ENCODE measurements around the gene GRAMD1B. TPM values are rescaled to one million over a fixed set of nuclear protein-coding genes. Genes with fewer than 3 reads are reported as not detected.

The GRAMD1B gene
- total RNA-seq, 4 donors from 2014 or later = 5.1 to 10.5 (median 8.4) TPM

- TF ChIP-seq, protein P1, sequence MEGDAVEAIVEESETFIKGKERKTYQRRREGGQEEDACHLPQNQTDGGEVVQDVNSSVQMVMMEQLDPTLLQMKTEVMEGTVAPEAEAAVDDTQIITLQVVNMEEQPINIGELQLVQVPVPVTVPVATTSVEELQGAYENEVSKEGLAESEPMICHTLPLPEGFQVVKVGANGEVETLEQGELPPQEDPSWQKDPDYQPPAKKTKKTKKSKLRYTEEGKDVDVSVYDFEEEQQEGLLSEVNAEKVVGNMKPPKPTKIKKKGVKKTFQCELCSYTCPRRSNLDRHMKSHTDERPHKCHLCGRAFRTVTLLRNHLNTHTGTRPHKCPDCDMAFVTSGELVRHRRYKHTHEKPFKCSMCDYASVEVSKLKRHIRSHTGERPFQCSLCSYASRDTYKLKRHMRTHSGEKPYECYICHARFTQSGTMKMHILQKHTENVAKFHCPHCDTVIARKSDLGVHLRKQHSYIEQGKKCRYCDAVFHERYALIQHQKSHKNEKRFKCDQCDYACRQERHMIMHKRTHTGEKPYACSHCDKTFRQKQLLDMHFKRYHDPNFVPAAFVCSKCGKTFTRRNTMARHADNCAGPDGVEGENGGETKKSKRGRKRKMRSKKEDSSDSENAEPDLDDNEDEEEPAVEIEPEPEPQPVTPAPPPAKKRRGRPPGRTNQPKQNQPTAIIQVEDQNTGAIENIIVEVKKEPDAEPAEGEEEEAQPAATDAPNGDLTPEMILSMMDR (IDR thresholded peaks at IDR 0.05; ENCODE audit: low read depth) = no peak
Observed at GRCh38 chr11:123449436-123449835, 19.4 kb downstream of the GRAMD1B start.

DNA sequence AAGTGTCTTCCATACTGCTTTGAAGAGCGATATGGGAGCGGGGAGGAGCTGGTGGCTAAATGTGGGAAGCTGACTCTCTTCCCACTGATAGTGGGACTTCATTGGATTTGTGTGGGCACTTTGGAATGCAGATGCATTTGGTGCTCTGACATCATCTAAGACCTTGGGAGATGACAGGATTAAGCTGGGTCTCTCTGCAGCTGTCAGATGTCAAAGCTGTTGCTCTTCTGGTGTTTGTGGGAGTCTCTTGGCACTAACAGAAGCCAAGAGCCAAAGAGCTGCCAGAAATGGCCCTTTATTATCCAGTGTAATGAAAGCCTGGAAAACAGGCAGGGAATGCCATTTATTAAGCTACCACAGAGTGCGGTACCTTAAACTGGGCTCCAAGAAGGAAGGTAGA, 20.6 kb downstream of the GRAMD1B start:
- TF ChIP-seq, protein P1 (IDR thresholded peaks at IDR 0.05; ENCODE audit: low read depth) = no peak

DNA sequence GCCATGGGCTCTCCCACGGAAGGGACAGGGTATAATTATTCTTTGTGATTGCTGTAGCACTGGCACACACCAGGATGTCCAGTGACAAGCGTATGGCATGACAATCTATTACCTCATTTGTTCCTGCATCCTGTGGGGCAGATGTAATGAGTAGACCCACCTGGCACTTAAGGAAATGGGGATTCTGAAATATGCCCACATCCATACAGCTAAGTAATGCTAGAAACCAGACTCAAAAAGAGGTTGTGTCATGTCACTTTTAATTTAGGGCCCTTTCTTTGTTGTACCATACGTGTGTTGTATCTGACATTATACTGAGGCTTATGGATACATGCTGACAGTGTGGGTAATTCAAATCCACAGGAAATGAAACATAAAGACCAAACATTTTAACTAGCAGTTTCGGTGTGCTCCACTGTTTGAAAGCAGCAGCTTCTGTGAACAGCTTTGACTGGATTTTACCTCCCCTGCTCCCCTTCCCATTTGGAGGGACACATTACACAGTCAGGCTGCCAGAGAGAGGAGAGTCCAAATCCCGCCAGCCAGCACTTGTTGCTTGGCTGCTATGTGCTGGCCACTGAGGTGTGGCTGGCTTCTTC, 21.2 kb downstream of the GRAMD1B start:
- TF ChIP-seq, protein P1 (IDR thresholded peaks at IDR 0.05; ENCODE audit: low read depth) = no peak

GRCh38 chr11:123452794-123453193, 22.7 kb downstream of the GRAMD1B start:
- TF ChIP-seq, protein P1 (IDR thresholded peaks at IDR 0.05; ENCODE audit: low read depth) = no peak

DNA sequence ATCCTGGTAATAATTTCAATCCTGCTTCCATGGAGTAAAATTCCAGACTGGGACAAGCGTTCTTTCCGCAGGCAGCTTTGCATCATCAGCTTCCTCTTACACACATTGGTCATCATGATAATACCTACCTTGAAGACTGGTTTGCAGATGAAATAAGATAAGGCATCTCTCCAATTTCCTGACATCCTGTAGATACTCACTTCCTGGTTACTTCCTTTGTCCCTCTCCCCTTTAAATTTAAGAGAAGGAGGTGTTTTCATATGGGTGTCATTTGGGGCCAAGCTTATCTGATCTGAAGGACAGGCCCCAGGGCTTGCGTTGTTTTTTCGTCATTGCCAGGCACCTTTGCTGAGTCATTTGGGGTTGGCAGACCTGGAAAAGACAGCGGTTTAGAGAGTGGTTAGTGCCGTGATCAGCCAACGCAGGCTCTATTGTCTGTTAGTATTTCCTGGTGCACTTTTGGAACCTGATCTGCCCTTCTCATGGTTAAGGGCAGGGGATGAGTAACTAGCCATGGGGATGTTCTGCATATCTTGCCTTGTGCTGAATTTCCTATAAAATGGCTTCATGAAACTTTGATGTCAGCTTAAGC, 24.1 kb downstream of the GRAMD1B start:
- TF ChIP-seq, protein P1 (IDR thresholded peaks at IDR 0.05; ENCODE audit: low read depth) = no peak

GRCh38 chr11:123454796-123455195, 24.7 kb downstream of the GRAMD1B start:
- TF ChIP-seq, protein P1 (IDR thresholded peaks at IDR 0.05; ENCODE audit: low read depth) = no peak

GRCh38 chr11:123457187-123457770, 27.2 kb downstream of the GRAMD1B start:
- TF ChIP-seq, protein P1 (IDR thresholded peaks at IDR 0.05; ENCODE audit: low read depth) = no peak
